DMS53 treated with DMSO at 0.1 percent for 48 hours (cell line): ENCODE results near the gene GPR143.
"Not testable (repeated sequence)": the region's sequence is repeated elsewhere in the genome, so short reads cannot be mapped to it uniquely, and the experiment has no call there.

Source experiments
- DNase-seq: peaks from one replicate; lab custom pipeline; 2025; ENCODE audit not compliant: unreplicated experiment; lab: John Stamatoyannopoulos, UW

Gene GPR143

GRCh38 chrX:9770319-9770718, 4.7 kb upstream of the GPR143 start:
- no peak for DNase-seq

DNA sequence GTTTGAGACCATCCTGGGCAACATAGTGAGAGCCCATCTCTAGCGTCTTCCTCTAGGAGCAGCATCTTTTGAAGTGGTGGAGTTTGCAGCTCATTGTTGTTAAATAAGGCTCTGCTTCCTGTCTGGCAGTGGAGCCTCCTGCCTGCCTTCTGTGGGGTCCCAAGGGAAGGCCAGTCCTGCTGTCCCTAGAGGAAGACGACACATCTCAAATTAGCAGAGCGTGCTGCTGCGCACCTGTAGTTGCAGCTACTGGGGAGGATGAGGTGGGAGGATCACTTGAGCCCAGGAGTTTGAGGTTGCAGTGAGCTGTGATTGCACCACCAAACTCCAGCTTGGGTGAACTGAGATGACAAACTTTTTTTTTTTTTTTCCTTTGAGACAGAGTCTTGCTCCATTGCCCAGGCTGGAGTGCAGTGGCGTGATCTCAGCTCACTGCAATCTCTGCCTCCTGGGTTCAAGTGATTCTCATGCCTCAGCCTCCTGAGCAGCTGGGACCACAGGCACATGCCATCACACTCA, 2.7 kb upstream of the GPR143 start:
- not testable (repeated sequence) for DNase-seq

DNA sequence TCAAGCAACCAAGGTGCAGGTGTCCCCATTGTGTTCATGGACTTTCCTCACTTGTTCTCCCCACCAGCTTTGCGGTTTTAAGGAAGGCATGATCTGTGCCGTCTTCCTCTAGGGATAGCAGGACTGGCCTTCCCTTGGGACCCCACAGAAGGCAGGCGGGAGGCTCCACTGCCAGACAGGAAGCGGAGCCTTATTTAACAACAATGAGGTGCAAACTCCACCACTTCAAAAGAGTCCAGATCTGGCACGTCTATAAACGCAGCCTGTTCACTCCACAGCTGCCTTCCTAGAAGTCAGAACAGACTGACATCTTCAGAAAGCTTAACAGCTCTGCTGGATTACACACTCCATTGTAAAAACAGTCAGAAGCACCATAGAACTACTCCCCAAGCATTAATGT, 1.7 kb upstream of the GPR143 start:
- DNase-seq, result no peak

DNA sequence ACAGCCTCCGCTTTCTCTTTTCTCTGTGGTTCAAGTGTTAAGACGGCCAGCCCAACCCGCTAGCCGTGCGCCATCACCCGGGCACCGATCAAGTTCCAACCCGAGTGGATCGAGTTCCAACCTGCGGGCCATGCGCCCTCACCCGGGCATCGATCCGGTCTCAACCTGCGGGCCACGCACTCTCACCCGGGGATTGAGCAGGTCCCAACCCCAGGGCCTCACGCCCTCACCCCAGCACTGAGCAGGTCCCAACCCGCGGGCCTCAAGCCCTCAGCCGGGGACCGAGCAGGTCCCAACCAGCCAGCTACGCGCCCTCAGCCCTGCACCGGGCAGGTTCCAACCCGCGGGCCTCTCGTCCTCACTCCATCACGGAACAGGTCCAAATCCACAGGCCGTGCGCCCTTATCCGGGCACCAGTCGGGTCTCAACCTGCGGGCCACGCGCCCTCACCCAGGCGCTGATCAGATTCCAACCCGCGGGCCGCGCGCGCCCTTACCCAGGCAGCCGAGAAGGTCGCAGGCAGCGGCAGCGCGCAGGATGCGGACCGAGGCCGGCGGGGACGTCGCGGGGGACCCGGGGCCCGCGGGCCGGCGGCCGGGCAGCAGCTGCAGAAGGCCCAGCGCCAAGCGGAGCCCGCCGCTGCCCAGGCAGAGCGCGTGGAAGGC, 443 bp downstream of the GPR143 start:
- DNase-seq, result no peak

DNA sequence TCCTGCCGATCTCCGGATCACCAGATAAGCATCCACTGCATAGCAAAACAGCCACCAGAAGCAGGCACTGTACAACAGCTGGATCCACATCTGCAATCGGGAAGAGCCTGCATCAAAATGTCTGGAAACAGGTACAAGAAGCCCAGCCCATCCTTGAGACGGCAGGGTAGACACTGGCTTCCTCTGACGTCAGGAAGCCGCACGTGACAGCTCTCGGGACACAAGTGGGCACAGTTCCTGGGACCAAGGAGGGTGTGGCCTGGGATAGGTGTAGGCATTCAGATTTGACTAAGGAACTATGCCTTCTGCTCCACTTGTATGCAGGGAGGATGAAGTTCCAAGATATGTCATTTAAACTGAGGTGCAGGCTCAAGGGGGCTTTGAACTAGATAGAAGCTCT, 6.3 kb downstream of the GPR143 start:
- no peak for DNase-seq

GRCh38 chrX:9758021-9758638, 7.5 kb downstream of the GPR143 start:
- DNase-seq, result no peak

GRCh38 chrX:9757366-9757765, 8.3 kb downstream of the GPR143 start:
- DNase-seq, result no peak

GRCh38 chrX:9749146-9749692, 16.4 kb downstream of the GPR143 start:
- no peak for DNase-seq

- no peak for DNase-seq
These were observed 18.0 kb downstream of the GPR143 start for GRCh38 chrX:9747644-9748043.

DNA sequence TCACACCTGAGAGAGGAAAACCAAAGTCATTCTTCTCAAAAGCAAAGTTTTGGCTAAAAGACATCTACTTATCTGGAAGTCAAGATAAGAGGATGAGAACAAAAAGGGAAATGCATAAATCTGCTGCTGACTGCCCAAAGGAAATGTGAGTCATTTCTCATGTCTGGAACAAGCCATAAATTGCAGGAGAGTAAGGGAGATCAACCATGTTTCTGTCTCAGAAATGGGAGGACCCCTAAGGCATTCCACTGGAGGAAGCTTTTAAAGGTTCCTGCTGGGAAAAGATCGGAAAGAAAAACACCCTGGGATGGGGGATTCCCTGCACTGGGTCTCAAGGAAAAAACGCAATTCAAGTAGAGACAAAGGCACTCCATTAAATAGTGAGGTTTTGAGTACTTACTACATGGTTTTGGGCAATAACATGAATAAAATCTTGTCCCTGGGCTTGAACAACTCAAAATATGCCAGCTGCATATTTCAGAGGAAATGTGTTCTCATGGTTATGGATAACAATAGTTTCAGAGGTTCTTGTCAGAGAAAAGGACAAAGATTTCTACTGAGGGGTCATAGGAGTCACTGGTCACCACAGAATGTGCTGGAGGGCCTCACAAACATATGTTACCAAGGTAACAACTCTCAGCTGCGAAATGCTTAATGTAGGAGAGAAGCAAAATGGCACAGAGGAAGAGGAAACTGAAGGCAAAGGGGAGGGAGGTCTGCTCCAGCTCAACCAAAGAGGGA, 19.3 kb downstream of the GPR143 start:
- no peak for DNase-seq

DNA sequence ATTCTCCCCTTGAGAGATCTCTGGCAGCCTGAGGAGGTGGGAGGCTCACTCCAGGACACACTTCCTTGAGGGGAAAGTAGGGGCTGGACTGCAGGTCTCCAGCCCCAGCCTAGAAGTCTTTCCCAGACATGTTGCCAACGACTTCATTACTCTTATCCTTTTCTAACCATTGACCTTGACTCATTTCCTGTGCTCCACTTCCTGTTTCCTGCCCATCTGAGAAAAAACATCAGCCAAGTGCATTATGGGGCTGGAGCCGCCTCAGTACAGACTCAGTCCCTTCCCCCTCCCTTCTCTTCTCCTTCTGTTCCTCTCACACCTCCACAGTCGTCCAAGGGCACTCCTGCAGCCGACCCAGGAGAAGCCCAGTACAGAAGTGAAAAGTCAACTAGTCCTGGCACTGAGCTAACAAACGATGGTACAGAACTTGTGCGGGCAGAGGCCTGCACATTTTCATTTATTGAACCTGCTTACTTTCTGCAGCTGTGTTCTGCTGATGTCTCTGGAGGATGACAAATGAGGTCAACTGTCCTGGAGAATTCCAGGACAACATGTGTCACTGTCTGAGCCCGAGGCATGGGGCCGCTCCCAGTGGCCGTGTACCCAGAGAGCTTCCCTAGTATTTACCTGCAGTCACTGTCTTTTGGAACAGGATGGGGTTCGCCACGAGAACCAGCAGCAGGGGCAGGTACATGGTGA, 20.1 kb downstream of the GPR143 start:
- no peak for DNase-seq

DNA sequence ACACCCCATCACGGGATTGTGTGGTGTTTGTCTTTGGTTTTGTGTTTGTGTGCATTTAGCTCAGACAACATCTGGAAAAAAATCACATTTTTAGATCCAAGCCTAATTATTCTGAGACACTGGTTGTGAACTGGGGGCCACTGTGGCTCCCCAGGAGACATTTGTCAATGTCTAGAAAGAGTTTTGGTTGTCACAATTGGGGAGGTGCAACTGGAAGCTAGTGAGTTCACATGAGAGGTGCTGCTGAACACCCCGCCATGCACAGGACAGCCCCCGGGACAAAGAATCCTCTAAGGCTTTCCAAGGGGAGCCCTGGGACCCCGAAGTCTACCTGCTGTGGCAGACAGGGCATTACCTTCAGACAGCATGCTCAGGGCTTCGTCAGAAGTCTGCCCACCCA, 26.5 kb downstream of the GPR143 start:
- DNase-seq, result no peak

- DNase-seq, result no peak
These were observed 27.5 kb downstream of the GPR143 start for GRCh38 chrX:9738151-9738550.

DNA sequence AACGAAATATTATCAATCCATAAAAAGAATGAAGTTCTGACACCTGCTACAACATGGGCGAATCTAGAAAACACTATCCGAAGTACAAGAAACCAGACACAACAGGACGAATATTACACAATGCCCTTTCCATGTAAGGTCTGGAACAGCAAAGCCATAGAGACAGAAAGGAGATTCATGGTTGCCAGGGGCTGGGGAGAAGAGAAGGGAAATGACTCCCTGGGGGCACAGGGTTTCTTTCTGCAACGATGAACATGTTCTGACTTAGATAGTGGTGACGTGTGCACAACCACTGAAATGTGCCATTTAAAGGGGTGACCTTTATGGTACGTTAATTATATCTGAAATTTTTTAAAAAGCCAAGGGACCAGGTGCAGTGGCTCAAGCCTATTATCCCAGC, 28.3 kb downstream of the GPR143 start:
- DNase-seq, result no peak

DNA sequence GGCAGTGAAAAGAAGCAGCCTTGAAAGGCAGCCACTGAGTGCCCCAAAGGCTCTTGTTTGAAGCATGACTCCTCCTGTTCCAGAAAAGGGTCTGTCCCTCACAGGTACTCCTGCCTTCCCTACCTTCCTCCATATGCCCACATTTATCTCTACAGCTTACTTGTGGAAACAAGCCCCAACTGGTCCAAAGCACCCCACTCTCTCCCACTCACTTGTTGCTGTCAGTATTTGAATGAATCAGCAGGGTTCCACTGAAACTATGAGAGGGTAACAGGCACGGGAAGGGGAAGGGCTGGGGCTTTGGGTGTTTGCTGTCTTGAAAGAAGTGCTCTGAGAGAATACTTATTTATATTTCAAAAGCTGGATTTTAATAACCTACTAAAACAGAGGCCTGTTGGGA, 34.9 kb downstream of the GPR143 start:
- DNase-seq, result no peak

DNA sequence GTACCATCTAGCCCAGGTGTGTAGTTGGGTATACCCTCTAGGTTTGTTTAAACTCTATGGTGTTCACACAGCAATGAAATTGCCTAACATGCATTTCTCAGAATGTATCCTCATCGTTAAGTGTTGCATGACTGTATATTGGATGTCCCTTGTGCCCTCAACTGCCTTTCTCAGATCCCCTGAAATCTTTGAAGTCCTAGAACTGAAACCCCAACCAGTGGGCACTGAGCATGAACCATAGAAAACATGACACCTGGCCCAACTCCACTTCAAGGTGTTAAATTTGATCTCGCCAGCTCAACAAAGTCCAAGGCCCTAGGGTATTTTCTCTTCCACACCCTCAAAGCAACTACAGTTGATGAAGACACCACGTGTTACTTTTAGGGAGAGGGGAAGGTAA, 35.6 kb downstream of the GPR143 start:
- no peak for DNase-seq

- no peak for DNase-seq
These were observed 36.3 kb downstream of the GPR143 start for GRCh38 chrX:9729171-9729885.

- DNase-seq, result no peak
These were observed 37.4 kb downstream of the GPR143 start for GRCh38 chrX:9728261-9728660.

- no peak for DNase-seq
These were observed 40.9 kb downstream of the GPR143 start for GRCh38 chrX:9724711-9725110.

- DNase-seq, result no peak
These were observed 48.3 kb downstream of the GPR143 start for GRCh38 chrX:9717376-9717775.

DNA sequence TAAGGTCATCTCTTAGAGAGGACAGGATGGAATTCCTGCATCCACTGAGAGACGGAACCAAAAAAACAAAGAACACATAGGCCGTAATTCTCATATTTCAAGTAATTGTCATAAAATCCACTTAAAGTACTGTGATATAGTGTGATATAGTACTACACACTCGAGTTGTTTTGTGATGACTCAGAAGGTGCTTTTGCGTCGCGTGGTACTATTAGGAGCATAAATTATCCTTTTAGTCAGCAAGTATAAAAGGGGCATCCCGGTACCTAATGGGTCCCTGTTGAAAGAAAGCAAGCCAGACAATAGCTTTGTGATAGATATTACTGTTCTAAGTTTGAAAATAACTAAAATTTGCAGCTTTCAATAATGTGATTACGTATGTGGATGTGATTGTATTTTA, 55.3 kb downstream of the GPR143 start:
- DNase-seq, result no peak
